Effector memory CD8-positive, alpha-beta T cell (primary cell): ENCODE results near the gene RALB.

Experiments used
- ATAC-seq: fragments of 150-1000 bp; cut with Tn5 transposase; replicated peaks from 2 replicates; pipeline ENCODE4 v1.10.0; 2021; ENCODE audit warnings: mild to moderate bottlenecking, moderate library complexity
- DNase-seq, 3 experiments: peaks; one replicate each; pipeline ENCODE4 v3.0.0; 2021
- H3K27ac Mint-ChIP-seq, 2 donors: one replicate each; pipeline ENCODE4 v1.8.0; 2022; ENCODE audit warnings: mild to moderate bottlenecking in 2 of 2, mixed read lengths in 2 of 2, moderate library complexity in 2 of 2
- H3K27me3 Mint-ChIP-seq, 2 donors: one replicate each; pipeline ENCODE4 v1.8.0; 2022; ENCODE audit warnings: mixed read lengths in 2 of 2
- H3K36me3 Mint-ChIP-seq: one replicate; pipeline ENCODE4 v1.8.0; 2022; ENCODE audit warnings: mild to moderate bottlenecking, moderate library complexity, mixed read lengths; ENCODE audit not compliant: insufficient read depth
- H3K4me1 Mint-ChIP-seq, 2 donors: one replicate each; pipeline ENCODE4 v1.8.0; 2022; ENCODE audit warnings: low read depth in 2 of 2, mixed read lengths in 2 of 2
- H3K4me3 Mint-ChIP-seq, 2 donors: one replicate each; pipeline ENCODE4 v1.8.0; 2022; ENCODE audit warnings: mild to moderate bottlenecking in 2 of 2, mixed read lengths in 2 of 2, moderate library complexity in 2 of 2
- H3K9me3 Mint-ChIP-seq, 2 donors: one replicate each; pipeline ENCODE4 v1.8.0; 2022; ENCODE audit warnings: mixed read lengths in 2 of 2

RALB gene

DNA sequence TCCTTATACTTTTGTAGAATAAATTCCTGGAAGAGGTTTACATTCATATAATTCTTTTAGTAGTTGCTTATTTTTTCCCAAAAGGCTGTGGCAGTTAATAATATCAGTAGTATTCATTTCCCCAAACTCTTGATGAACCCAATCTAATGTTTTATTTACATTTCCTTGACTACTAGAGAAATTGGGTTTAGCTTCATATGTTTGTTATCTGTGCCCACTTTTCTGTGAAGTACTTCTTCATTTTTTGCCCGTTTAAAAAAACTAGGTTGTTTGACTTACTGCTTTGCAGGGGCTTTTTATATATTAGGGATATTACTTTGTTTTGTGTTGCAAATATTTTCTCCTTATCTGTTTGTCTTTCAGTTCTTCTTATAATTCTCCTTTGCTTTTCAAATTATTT is 17.2 kb downstream of the RALB start:
- Mint-ChIP-seq H3K9me3 (no peaks in the 10 kb centered on the region), H3K27ac (no peak overlapping the region), H3K4me1 (peaks cover 12 to 27% of the 10 kb centered on the region in 2 donors), H3K36me3 (no peaks in the 10 kb centered on the region), H3K27me3 (no peaks in the 10 kb centered on the region), H3K4me3 (no peak overlapping the region)
- no peak for DNase-seq
- ATAC-seq = no peak

DNA sequence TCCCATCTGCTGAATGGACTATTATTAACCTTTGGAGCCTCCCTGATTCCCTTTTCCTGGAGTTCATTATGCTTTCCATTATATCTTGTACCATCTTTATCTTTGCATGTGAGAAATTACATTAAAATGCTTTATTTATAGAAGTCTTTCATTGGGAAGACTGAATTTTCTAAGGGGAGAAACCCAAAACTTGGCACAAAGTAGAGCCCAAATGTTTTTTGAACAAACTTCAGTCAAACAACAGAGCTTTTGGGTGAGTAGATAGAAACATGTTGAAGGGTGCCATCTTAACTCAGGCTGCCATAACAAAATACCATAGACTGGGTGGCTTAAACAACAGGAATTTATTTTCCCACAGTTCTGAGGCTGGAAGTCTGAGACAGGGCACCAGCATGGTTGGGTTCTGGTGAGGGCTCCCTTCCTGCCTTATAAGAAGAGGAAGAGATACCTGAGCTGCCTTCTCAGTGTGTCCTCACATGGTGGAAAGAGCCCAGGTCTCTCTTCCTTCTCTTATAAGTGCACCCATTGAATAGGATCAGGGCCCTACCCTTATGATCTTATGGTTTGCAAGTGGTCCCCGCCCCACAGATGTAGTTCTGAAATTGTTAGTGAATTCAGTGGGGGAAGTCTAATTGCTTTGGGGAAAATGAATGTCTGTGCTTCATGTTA is 19.2 kb downstream of the RALB start:
- no peak for DNase-seq
- no peak for ATAC-seq
- H3K27me3 Mint-ChIP-seq = no peaks in the 10 kb centered on the region
- H3K4me3 Mint-ChIP-seq = no peak overlapping the region
- no peaks in the 10 kb centered on the region for H3K9me3 Mint-ChIP-seq
- H3K4me1 Mint-ChIP-seq = peaks cover 10 to 24% of the 10 kb centered on the region in 2 donors
- H3K36me3 Mint-ChIP-seq = no peaks in the 10 kb centered on the region
- H3K27ac Mint-ChIP-seq = no peak overlapping the region

DNA sequence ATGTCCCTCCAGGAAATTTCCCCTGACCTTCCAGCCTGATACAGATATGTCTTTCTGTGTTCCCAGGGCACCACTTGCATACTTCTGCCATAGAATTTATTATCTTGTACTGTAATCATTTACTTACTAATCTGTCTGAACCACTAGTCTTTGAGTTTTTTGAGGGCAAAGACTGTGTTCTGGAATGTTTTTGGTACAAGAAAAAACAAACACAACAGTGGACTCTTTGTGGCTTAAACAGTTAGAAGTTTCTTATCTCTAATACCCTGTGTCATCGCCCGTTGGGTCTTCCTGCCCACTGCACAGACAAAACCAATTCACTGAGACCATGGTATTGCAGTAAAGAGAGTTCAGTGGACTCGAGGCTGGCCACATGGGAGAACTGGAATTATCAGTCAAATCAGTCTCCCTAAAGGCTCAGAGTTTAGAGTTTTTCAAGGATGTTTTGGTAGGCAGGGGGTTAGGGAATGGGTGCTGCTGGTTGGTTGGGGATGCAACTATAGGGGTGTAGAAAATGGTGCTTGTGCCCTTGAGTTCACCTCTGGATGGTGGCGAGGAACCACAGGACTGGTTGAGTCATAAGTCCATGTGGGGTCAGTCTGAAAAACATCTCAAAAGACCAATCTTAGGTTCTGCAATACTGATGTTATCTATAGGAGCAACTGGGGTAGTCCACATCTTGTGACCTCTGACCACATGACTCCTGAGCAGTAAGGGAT is 20.3 kb downstream of the RALB start:
- Mint-ChIP-seq H3K4me3 (no peak overlapping the region), H3K4me1 (peaks cover 10 to 18% of the 10 kb centered on the region in 2 donors), H3K36me3 (no peaks in the 10 kb centered on the region), H3K27me3 (no peaks in the 10 kb centered on the region), H3K27ac (no peak overlapping the region), H3K9me3 (no peaks in the 10 kb centered on the region)
- DNase-seq (no peak), ATAC-seq (no peak)

DNA sequence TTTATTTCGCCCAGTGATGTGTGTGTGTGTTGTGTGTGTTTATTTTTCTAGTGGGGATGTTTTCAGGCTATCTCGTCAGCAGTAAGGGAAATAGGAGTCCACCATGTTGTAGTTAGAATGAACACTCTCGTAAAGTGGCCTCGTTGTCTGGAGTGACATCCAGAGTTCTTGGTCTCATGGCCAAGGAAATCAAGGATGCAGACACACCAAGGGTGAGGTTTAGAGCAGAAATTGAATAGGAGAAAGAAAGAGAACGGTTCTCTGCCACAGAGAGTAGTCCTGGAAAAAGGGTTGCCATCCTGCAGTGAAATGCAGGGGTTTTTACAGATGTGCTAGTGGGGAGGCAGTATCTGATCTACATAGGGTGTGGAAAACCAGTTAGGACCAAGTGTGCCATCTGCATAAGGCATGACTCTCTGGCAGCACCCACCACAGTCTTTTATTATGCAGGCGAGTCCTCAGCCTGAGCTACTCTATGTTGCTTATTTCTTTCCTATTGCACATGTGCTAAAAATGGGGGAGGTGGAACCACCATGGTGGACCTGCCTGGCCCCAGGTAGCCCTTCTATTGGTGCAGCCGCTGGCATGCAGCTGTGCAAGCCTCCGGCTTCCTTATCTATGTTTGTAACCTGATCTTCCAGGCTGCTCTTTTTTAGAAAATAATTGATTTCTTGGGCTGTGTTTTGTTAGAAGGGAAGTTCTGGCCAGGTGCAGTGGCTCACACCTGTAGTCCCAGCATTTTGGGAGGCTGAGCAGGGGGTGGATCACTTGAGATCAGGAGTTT is 23.2 kb downstream of the RALB start:
- Mint-ChIP-seq H3K27ac (no peak overlapping the region), H3K4me3 (no peak overlapping the region), H3K27me3 (no peaks in the 10 kb centered on the region), H3K36me3 (no peaks in the 10 kb centered on the region), H3K9me3 (no peaks in the 10 kb centered on the region), H3K4me1 (peaks cover 8 to 14% of the 10 kb centered on the region in 2 donors)
- ATAC-seq = no peak
- DNase-seq = no peak

DNA sequence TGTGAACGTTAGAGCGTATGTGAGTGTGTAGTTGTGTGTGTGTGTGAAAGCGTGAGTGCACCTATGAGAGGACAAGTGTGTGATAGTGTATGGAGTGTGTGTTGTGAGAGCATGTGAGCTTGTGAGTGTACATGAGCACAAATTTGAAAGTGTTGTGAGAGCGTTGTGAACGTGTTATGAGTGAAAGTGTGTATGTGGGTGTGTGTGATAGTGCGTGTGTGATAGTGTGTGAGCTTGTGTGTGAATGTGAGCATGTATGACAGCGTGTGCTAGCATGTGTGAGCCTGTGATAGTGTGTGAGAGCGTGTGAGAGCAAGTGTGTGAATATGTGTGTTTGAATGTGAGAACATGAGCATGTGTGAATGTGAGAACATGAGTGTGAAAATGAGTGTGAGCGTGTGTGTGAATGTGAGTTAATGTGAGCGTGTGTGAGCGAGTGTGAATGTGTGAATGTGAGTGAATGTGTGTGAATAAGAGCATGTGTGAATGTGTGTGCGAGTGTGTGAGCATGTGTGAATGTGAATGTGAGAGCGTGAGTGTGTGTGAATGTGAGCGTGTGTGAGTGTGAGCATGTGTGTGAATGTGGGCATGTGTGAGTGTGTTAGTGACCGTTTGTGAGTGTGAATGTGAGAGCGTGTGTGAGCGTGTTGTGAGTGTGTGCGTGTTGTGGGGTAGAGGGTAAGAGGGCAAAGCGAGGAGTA is 25.0 kb downstream of the RALB start:
- no peak for DNase-seq
- H3K4me1 Mint-ChIP-seq = peaks cover 3 to 6% of the 10 kb centered on the region in 2 donors
- H3K36me3 Mint-ChIP-seq = no peaks in the 10 kb centered on the region
- no peak overlapping the region for H3K27ac Mint-ChIP-seq
- H3K9me3 Mint-ChIP-seq = no peaks in the 10 kb centered on the region
- no peak for ATAC-seq
- no peaks in the 10 kb centered on the region for H3K27me3 Mint-ChIP-seq
- no peak overlapping the region for H3K4me3 Mint-ChIP-seq

DNA sequence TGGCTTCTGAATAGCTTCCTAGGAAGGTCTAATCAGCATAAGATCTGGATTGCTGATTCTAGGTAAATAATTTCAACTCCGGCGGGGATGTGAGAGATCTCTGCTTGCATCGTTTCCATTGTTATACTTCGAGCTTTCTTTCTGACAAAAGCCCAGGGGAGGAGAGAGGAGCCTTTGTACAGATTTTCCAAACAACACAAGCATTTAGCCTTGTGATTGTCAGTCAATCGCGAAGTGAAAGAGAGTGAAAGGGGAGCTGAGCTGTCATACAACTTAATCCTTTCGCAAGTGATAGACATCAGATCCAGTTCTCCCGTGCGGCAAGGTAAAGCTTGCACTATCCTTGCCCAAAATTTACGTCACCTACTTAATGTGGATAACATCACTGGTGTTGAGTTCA is 26.2 kb downstream of the RALB start:
- Mint-ChIP-seq H3K36me3 (peaks cover 2% of the 10 kb centered on the region), H3K9me3 (no peaks in the 10 kb centered on the region), H3K4me1 (peaks cover 3 to 6% of the 10 kb centered on the region in 2 donors), H3K4me3 (no peak overlapping the region), H3K27me3 (no peaks in the 10 kb centered on the region), H3K27ac (no peak overlapping the region)
- DNase-seq (no peak), ATAC-seq (no peak)

DNA sequence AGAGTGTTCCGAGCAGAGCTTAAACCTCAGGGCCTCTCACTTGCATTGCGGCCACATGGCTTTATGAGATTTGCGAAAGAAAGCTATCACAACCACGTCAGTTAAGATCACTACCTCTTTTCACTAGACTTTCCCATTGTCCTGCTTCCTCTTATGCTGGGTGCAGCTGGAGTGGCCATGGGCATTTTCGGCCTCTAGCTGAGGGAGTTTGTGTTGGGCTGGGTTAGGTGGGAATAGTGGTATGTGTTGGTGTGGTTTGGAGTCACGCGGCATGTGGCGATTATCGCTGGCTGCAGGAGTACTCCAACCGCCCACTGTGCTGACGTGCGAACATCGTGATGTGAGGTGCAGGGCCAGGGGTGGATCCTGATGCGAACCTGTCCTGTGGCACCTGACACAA is 27.1 kb downstream of the RALB start:
- peaks cover 3 to 6% of the 10 kb centered on the region in 2 donors for H3K4me1 Mint-ChIP-seq
- no peak overlapping the region for H3K27ac Mint-ChIP-seq
- DNase-seq = no peak
- no peaks in the 10 kb centered on the region for H3K27me3 Mint-ChIP-seq
- H3K36me3 Mint-ChIP-seq = peaks cover 5% of the 10 kb centered on the region
- ATAC-seq = no peak
- no peaks in the 10 kb centered on the region for H3K9me3 Mint-ChIP-seq
- H3K4me3 Mint-ChIP-seq = no peak overlapping the region

DNA sequence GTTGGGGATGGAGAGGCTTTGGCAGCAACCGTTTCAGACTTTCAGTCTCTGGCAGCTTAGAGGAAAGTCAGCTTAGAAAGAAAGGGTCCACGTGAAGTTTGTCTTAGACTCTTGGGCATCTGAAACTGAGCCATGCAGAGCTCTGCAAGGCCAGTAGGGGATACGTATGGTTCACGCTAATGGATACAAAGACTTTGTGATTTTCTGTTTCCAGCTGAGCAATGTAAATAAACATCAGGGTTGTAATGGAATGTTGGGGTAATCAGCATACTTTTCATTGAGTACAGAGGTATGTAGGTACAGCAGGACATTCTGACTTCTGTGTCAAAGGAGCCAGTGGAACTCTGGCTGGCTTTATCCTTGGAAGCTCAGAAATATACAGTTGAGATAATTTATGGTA is 31.0 kb downstream of the RALB start:
- H3K4me1 Mint-ChIP-seq = peaks cover 9 to 11% of the 10 kb centered on the region in 2 donors
- ATAC-seq (no peak), DNase-seq (no peak)
- no peak overlapping the region for H3K4me3 Mint-ChIP-seq
- peak overlapping the region in 1 of 2 donors; percentile 36 for H3K27ac Mint-ChIP-seq
- H3K36me3 Mint-ChIP-seq = peaks cover 5% of the 10 kb centered on the region
- no peaks in the 10 kb centered on the region for H3K9me3 Mint-ChIP-seq
- H3K27me3 Mint-ChIP-seq = no peaks in the 10 kb centered on the region

DNA sequence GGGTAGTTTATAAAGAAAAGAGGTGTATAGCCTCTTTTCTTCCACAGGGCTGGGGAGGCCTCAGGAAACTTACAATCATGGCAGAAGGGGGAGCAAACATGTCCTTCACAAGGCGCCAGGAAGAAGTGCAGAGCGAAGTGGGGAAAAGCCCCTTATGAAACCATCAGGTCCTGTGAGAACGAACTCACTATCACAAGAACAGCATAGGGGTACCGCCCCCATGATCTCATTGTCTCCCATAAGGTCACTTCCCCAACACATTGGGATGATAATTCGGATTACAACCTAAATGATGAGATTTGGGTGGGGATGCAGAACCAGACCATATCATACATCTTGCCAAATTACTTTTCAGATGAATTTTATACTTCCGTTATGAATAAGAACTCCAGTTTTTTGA is 32.4 kb downstream of the RALB start:
- H3K36me3 Mint-ChIP-seq = peaks cover 18% of the 10 kb centered on the region
- ATAC-seq = no peak
- H3K27me3 Mint-ChIP-seq = no peaks in the 10 kb centered on the region
- no peak for DNase-seq
- no peaks in the 10 kb centered on the region for H3K9me3 Mint-ChIP-seq
- no peak overlapping the region for H3K27ac Mint-ChIP-seq
- no peak overlapping the region for H3K4me3 Mint-ChIP-seq
- H3K4me1 Mint-ChIP-seq = peaks cover 9 to 11% of the 10 kb centered on the region in 2 donors

DNA sequence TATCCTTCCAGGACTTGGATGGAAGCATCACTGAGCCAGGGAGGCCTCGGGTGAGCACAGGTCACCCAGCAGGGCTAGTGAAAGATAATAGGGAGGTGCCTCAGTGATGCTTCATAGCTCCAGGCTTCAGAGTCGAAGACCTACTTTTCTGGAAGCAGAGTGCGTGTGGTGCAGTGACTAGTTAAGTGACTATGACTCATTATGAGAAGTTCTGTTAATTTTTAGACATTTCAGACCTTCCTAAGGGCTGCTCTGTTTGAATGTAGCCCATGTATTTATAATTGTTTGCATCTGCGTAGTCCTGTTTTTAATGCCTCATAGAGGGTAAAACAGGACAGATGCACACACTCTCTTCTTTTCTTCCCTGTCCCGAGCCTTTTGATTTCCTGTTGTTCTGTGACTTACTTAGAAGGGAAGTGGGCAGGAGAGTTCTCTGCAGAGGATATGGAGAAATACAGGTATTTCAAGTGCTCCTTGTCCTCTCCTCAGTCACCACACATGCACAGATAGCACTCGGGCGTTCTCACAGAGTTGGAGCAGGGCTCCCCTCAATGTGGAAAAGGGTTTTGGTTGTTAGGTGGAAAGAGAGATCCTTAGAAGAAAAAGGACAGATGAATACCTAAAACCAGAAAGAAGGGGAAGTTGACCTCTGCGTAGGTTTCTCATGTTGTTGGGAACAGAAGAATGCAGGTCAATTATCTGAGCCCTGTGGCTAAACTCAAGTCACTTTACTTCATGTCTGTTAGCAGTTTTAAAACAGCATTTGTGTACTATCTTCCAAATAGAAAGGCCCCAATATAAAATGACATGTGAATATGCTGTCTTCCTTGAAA is 34.7 kb downstream of the RALB start:
- no peak overlapping the region for H3K4me3 Mint-ChIP-seq
- ATAC-seq (no peak), DNase-seq (no peak)
- peaks cover 14 to 16% of the 10 kb centered on the region in 2 donors for H3K4me1 Mint-ChIP-seq
- no peaks in the 10 kb centered on the region for H3K9me3 Mint-ChIP-seq
- H3K27me3 Mint-ChIP-seq = no peaks in the 10 kb centered on the region
- peaks cover 37% of the 10 kb centered on the region for H3K36me3 Mint-ChIP-seq
- peak overlapping the region; percentile 68 to 82 for H3K27ac Mint-ChIP-seq

DNA sequence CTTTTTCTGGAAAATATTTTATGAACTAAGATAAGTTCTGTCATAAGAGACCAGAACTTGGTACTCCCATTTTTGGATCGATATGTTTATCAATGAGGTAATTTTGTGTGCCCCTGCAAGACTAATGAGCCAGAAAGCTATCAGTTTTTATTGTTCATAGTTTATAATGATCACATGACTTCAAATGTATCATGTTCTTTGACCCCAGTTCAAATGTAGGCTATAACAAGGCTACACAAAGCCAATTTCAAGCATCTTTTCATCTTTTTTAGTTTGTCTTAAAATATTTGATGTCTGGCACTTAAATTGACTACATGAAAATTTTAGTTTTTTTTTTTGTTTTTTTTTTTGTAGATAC is 35.3 kb downstream of the RALB start:
- H3K9me3 Mint-ChIP-seq = no peaks in the 10 kb centered on the region
- H3K4me3 Mint-ChIP-seq = no peak overlapping the region
- DNase-seq (no peak), ATAC-seq (no peak)
- H3K27ac Mint-ChIP-seq = peak overlapping the region in 1 of 2 donors; percentile 82
- peaks cover 14 to 16% of the 10 kb centered on the region in 2 donors for H3K4me1 Mint-ChIP-seq
- peaks cover 40% of the 10 kb centered on the region for H3K36me3 Mint-ChIP-seq
- H3K27me3 Mint-ChIP-seq = no peaks in the 10 kb centered on the region

DNA sequence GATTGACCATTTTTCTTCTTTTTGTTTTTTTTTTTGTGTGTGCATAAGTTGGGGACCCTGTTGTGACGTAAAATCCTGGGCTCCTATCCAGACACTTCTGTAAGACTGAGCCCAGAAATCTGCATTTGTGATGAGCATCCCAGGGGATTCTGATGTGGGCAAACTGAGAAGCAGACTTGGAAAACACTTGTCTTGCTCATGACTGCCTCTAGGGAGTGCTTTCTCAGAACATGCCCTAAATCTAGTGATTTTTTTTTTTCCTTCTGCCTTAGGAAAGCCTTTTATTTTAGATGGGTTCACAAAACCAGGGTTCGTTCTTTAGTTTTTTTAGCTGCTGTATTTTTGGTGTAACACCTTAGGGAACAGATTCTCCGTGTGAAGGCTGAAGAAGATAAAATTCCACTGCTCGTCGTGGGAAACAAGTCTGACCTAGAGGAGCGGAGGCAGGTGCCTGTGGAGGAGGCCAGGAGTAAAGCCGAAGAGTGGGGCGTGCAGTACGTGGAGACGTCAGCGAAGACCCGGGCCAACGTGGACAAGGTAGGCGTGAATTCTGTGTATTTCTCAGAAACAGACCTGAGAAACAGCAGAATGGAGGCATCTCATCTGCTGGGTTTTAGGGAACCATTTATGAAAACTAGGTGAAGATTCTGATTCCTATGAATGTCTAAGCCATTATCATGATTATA is 36.7 kb downstream of the RALB start:
- no peaks in the 10 kb centered on the region for H3K9me3 Mint-ChIP-seq
- no peak overlapping the region for H3K4me3 Mint-ChIP-seq
- no peak overlapping the region for H3K27ac Mint-ChIP-seq
- DNase-seq (no peak), ATAC-seq (no peak)
- H3K36me3 Mint-ChIP-seq = peaks cover 38% of the 10 kb centered on the region
- no peaks in the 10 kb centered on the region for H3K27me3 Mint-ChIP-seq
- peaks cover 14 to 16% of the 10 kb centered on the region in 2 donors for H3K4me1 Mint-ChIP-seq
